H9 (cell line): ENCODE measurements around the gene MIGA1. TPM values are rescaled to one million over a fixed set of nuclear protein-coding genes. Genes with fewer than 3 reads are reported as not detected.

ENCODE experiments used
- DNase-seq: peaks from one replicate; pipeline ENCODE4 v3.0.0-alpha.2; 2017
- H2AFZ ChIP-seq: one replicate; pipeline ENCODE4 v1.6.1; 2013; ENCODE audit warnings: mild to moderate bottlenecking, low read length, control low read depth, moderate library complexity
- H2AK5ac ChIP-seq: 2 replicates; pipeline ENCODE4 v1.6.1; 2013; ENCODE audit warnings: low read length, control low read depth, mixed read lengths; ENCODE audit not compliant: insufficient read length
- H2BK120ac ChIP-seq: one replicate; pipeline ENCODE4 v1.6.1; 2013; ENCODE audit warnings: low read depth, mild to moderate bottlenecking, low read length, control low read depth, inconsistent platforms; ENCODE audit not compliant: poor library complexity, severe bottlenecking
- H2BK12ac ChIP-seq: 2 replicates; pipeline ENCODE4 v1.6.1; 2013; ENCODE audit warnings: low read length, control low read depth, mixed read lengths, low read depth; ENCODE audit not compliant: insufficient read length
- H2BK15ac ChIP-seq: 2 replicates; pipeline ENCODE4 v1.6.1; 2013; ENCODE audit warnings: low read depth, low read length, control low read depth
- H2BK20ac ChIP-seq: one replicate; pipeline ENCODE4 v1.6.1; 2013; ENCODE audit warnings: low read depth, mild to moderate bottlenecking, low read length, control low read depth, inconsistent platforms; ENCODE audit not compliant: poor library complexity, severe bottlenecking
- H2BK5ac ChIP-seq: 2 replicates; pipeline ENCODE4 v1.6.1; 2013; ENCODE audit warnings: low read length, control low read depth, mixed read lengths; ENCODE audit not compliant: insufficient read length
- H3K14ac ChIP-seq: 2 replicates; pipeline ENCODE4 v1.6.1; 2013; ENCODE audit warnings: low read length, control low read depth; ENCODE audit not compliant: insufficient read depth
- H3K18ac ChIP-seq: 2 replicates; pipeline ENCODE4 v1.6.1; 2013; ENCODE audit warnings: low read depth, mild to moderate bottlenecking, mixed read lengths, low read length, control low read depth; ENCODE audit not compliant: insufficient read length
- H3K23ac ChIP-seq: 2 replicates; pipeline ENCODE4 v1.6.1; 2013; ENCODE audit warnings: low read length, control low read depth, mixed read lengths, low read depth; ENCODE audit not compliant: insufficient read length
- H3K23me2 ChIP-seq: 2 replicates; pipeline ENCODE4 v1.6.1; 2013; ENCODE audit warnings: low read depth, mild to moderate bottlenecking, mixed read lengths, low read length, control low read depth; ENCODE audit not compliant: insufficient read length, poor library complexity, severe bottlenecking
- H3K27ac ChIP-seq: 2 replicates; pipeline ENCODE4 v1.5.1; 2013; ENCODE audit warnings: low read length, control low read depth, mixed read lengths, low read depth; ENCODE audit not compliant: insufficient read length
- H3K27me3 ChIP-seq: 2 replicates; pipeline ENCODE4 v1.6.1; 2013; ENCODE audit warnings: low read length, control low read depth, inconsistent platforms; ENCODE audit not compliant: insufficient read depth
- H3K4ac ChIP-seq: 2 replicates; pipeline ENCODE4 v1.6.1; 2013; ENCODE audit warnings: low read depth, mild to moderate bottlenecking, control low read depth, inconsistent platforms, low read length, moderate library complexity
- H3K4me1 ChIP-seq: 2 replicates; pipeline ENCODE4 v1.6.1; 2013; ENCODE audit warnings: low read length, control low read depth, inconsistent platforms; ENCODE audit not compliant: insufficient read depth
- H3K4me2 ChIP-seq: 2 replicates; pipeline ENCODE4 v1.6.1; 2013; ENCODE audit warnings: low read length, control low read depth, mixed read lengths; ENCODE audit not compliant: insufficient read length, insufficient read depth
- H3K56ac ChIP-seq: 2 replicates; pipeline ENCODE4 v1.6.1; 2013; ENCODE audit warnings: low read depth, mild to moderate bottlenecking, mixed read lengths, low read length, control low read depth; ENCODE audit not compliant: insufficient read length
- H3K79me1 ChIP-seq: 2 replicates; pipeline ENCODE4 v1.6.1; 2013; ENCODE audit warnings: low read depth, mild to moderate bottlenecking, moderate library complexity, low read length, control low read depth, inconsistent platforms; ENCODE audit not compliant: insufficient read depth, poor library complexity, severe bottlenecking
- H3K79me2 ChIP-seq: 2 replicates; pipeline ENCODE4 v1.6.1; 2013; ENCODE audit warnings: low read length, control low read depth, inconsistent platforms; ENCODE audit not compliant: insufficient read depth
- H3K9ac ChIP-seq: 2 replicates; pipeline ENCODE4 v1.6.1; 2013; ENCODE audit warnings: low read length, control low read depth, mixed read lengths; ENCODE audit not compliant: insufficient read length; ENCODE audit errors: extremely low read depth
- H3K9me3 ChIP-seq: one replicate; pipeline ENCODE4 v1.6.1; 2013; ENCODE audit warnings: low read depth, low read length, inconsistent platforms; ENCODE audit not compliant: control insufficient read depth
- H3T11ph ChIP-seq: one replicate; pipeline ENCODE4 v1.6.1; 2013; ENCODE audit warnings: mild to moderate bottlenecking, low read length, control low read depth, inconsistent platforms
- H4K20me1 ChIP-seq: one replicate; pipeline ENCODE4 v1.6.1; 2013; ENCODE audit not compliant: control insufficient read depth, insufficient read length, insufficient read depth
- H4K5ac ChIP-seq: 2 replicates; pipeline ENCODE4 v1.6.1; 2013; ENCODE audit warnings: low read depth, mild to moderate bottlenecking, mixed read lengths, low read length, control low read depth; ENCODE audit not compliant: insufficient read length
- H4K8ac ChIP-seq: replicated peaks from 2 replicates; pipeline ENCODE4 v1.6.1; 2013; ENCODE audit warnings: low read length, control low read depth, mixed read lengths, low read depth; ENCODE audit not compliant: insufficient read length
- H4K91ac ChIP-seq: 2 replicates; pipeline ENCODE4 v1.6.1; 2013; ENCODE audit warnings: low read depth, mild to moderate bottlenecking, moderate library complexity, mixed read lengths, low read length, control low read depth; ENCODE audit not compliant: insufficient read length
- H3K27ac Mint-ChIP-seq, 3 experiments: 2 replicates in 2 of 3; 3 replicates in 1 of 3; pipeline ENCODE4 v1.8.0; 2020 to 2021; ENCODE audit warnings: mixed read lengths in 3 of 3, mild to moderate bottlenecking in 1 of 3, moderate library complexity in 1 of 3
- H3K27me3 Mint-ChIP-seq: 2 replicates; pipeline ENCODE4 v1.8.0; 2021; ENCODE audit warnings: low read depth, mild to moderate bottlenecking, moderate library complexity, mixed read lengths
- H3K36me3 Mint-ChIP-seq, 3 experiments: 2 replicates in 2 of 3; 3 replicates in 1 of 3; pipeline ENCODE4 v1.8.0; 2020 to 2021; ENCODE audit warnings: low read depth in 3 of 3, mixed read lengths in 3 of 3; ENCODE audit not compliant: insufficient read depth in 1 of 3
- H3K4me1 Mint-ChIP-seq, 2 experiments: 2 replicates each; pipeline ENCODE4 v1.8.0; 2020; ENCODE audit warnings: mixed read lengths in 2 of 2
- H3K4me3 Mint-ChIP-seq, 2 experiments: 2 replicates in 1 of 2; 3 replicates in 1 of 2; pipeline ENCODE4 v1.8.0; 2020 to 2021; ENCODE audit warnings: mild to moderate bottlenecking in 2 of 2, mixed read lengths in 2 of 2, moderate library complexity in 1 of 2
- H3K9me3 Mint-ChIP-seq, 2 experiments: 2 replicates in 1 of 2; 3 replicates in 1 of 2; pipeline ENCODE4 v1.8.0; 2020; ENCODE audit warnings: mild to moderate bottlenecking in 2 of 2, mixed read lengths in 2 of 2, moderate library complexity in 1 of 2
- WGBS: extraction: QIAGEN DNeasy Blood & Tissue Kit; methylation state at CpG from one replicate; pipeline ENCODE4 v1.1.7; 2013; ENCODE audit warnings: missing lambda C conversion rate, low lambda C conversion rate, mixed read lengths; ENCODE audit not compliant: insufficient read length; ENCODE audit errors: extremely low coverage; 5-methylcytosine and 5-hydroxymethylcytosine counted together
- total RNA-seq: library from RNA; stranded (reverse); gene quantifications from 2 replicates; pipeline ENCODE4 v1.2.1, GENCODE V29; 2021
- TF ChIP-seq, protein P1 (sequence below): fragments of 200-600 bp; sonication (generic); conservative IDR thresholded peaks from 3 replicates; pipeline ENCODE4 v1.8.0; 2021; ENCODE audit warnings: antibody characterized with exemption, mild to moderate bottlenecking

MIGA1 gene
- total RNA-seq, 1 experiment from 2014 or later = 6.3 TPM

DNA sequence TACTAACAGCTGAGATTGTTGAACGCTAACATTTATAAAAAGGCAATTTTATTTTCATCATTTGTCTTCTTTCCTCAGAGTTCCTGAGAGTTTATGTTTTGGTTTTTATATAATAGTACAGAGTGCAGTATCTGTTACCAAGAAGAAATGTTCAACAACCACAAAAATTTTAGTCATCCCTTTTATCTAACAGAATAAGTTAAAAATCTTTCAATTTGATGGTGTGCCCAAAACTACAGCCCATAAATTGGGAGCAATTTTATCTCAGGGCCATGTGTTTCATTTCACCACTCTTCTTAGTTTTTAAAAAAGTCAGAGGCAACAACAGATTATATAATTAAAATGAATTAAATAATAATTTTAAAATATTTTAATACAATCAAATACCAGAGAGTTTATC is 146.1 kb downstream of the MIGA1 start:
- Histone ChIP-seq H3K14ac (no peak overlapping the region), H2AFZ (no peak overlapping the region), H3K56ac (no peak overlapping the region), H2BK15ac (no peak overlapping the region), H3K4me1 (no peaks in the 10 kb centered on the region), H4K91ac (no peak overlapping the region), H3K18ac (no peak overlapping the region), H3K4ac (no peak overlapping the region), H3T11ph (no peak overlapping the region), H4K5ac (no peak overlapping the region), H3K4me2 (no peak overlapping the region), H3K79me1 (no peaks in the 10 kb centered on the region), H2BK120ac (no peak overlapping the region), H2AK5ac (no peak overlapping the region), H4K20me1 (no peaks in the 10 kb centered on the region), H2BK12ac (no peak overlapping the region), H3K9me3 (no peaks in the 10 kb centered on the region), H3K27me3 (no peaks in the 10 kb centered on the region), H3K79me2 (no peaks in the 10 kb centered on the region), H3K23me2 (no peaks in the 10 kb centered on the region), H2BK20ac (no peak overlapping the region), H3K9ac (no peak overlapping the region), H3K27ac (no peak overlapping the region), H3K23ac (no peak overlapping the region), H4K8ac (no peak overlapping the region), H2BK5ac (no peak overlapping the region)
- DNase-seq = no peak
- TF ChIP-seq, protein P1, sequence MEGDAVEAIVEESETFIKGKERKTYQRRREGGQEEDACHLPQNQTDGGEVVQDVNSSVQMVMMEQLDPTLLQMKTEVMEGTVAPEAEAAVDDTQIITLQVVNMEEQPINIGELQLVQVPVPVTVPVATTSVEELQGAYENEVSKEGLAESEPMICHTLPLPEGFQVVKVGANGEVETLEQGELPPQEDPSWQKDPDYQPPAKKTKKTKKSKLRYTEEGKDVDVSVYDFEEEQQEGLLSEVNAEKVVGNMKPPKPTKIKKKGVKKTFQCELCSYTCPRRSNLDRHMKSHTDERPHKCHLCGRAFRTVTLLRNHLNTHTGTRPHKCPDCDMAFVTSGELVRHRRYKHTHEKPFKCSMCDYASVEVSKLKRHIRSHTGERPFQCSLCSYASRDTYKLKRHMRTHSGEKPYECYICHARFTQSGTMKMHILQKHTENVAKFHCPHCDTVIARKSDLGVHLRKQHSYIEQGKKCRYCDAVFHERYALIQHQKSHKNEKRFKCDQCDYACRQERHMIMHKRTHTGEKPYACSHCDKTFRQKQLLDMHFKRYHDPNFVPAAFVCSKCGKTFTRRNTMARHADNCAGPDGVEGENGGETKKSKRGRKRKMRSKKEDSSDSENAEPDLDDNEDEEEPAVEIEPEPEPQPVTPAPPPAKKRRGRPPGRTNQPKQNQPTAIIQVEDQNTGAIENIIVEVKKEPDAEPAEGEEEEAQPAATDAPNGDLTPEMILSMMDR = no peak
- no peak overlapping the region for H3K27ac Mint-ChIP-seq
- H3K36me3 Mint-ChIP-seq = no peaks in the 10 kb centered on the region
- H3K4me3 Mint-ChIP-seq = no peak overlapping the region
- no CpG with 5 or more reads among the region's 1 CpG for WGBS
- H3K4me1 Mint-ChIP-seq = no peaks in the 10 kb centered on the region
- no peaks in the 10 kb centered on the region for H3K27me3 Mint-ChIP-seq
- H3K9me3 Mint-ChIP-seq = no peaks in the 10 kb centered on the region
